ENCODE measurements around the gene DEFB124.
"Not testable (repeated sequence)": the region's sequence is repeated elsewhere in the genome, so short reads cannot be mapped to it uniquely, and the experiment has no call there.

Gene DEFB124

DNA sequence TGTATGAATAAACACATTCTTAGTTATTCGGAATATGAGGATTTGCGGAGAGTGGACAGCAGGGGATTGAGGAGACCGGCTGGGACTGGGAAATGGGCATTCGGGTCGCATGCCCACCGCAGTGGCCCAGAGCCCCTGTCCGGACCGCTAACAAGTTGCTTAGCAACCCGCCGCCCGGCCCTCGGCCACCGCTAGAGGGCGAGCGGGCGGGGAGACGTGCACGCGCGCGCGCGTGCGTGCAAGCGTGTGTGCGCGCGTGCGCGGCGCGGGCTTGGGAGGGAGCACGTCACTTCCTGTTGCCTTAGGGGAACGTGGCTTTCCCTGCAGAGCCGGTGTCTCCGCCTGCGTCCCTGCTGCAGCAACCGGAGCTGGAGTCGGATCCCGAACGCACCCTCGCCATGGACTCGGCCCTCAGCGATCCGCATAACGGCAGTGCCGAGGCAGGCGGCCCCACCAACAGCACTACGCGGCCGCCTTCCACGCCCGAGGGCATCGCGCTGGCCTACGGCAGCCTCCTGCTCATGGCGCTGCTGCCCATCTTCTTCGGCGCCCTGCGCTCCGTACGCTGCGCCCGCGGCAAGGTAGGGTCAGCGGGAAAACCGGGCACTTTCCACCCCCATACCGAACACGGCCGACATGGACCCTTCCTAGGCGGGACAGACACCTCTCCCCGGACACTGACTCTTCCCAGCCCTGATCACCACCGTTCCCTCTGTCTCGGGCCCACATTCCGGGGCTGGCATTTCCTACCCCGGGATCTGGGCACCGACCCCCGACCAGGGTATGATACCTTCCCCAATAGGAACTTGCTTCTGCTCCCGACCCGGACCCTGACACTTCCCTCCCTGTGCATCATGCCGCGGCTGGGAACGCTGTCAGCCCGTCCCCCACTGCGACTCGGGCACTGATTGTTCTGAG lies 39.5 kb upstream of the DEFB124 start, which contains the start of gene HM13 (continued):
- TF ChIP-seq ZNF302 (tag by site-specific recombination; IDR thresholded peaks at IDR 0.05; ENCODE audit: low read depth): no peak

DNA sequence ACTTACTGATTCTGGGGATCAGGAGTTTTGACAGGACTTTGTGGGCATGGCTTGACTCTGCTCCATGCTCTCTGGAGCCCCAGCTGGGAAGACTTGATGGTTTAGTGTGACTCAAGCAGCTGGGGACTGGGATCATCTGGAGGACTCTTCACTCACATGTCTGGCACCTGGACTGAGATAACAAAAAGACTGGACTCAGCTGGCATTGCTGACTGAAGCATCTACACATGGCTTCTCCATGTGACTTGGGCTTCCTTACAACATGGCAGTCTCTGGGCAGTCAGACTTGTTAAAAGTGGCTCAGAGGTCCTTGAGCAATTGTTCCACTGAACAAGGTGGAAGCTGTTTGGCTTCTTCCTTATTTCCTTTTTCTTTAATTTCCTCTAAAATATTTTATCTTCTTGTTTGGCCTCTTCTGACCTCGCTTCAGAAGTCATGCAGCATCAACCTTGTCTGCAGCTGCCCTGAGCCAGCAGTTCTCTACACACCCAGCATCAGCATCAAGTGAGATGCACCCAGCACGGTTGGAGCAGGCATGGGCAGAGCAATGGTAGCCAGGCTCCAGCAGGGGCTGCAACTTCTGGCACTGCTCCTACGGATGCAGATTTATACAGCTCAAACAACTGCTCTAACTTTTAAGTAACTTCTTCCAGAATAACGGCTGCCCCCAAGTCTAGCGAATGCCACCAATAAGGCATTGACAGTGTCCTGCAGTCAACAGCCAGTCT lies 33.8 kb upstream of the DEFB124 start:
- H3K9me3 ChIP-seq (ENCODE audit: control insufficient read depth, insufficient read depth, low read depth, low read length): no peaks in the 10 kb centered on the region
- no peak overlapping the region for H3K27ac ChIP-seq (ENCODE audit: extremely low read depth, low read depth, low read length)
- H3K36me3 ChIP-seq (ENCODE audit: control insufficient read depth in 2 of 2, insufficient read depth in 1 of 2, low read length in 2 of 2): no peaks in the 10 kb centered on the region
- CTCF ChIA-PET: interaction anchor here (0.6 kb wide), 1 partner anchor 23 kb away, joined by 3 read pairs; no protein-coding TSS in a partner anchor
- H3K4me3 ChIP-seq (ENCODE audit: low read depth, low read length): no peak overlapping the region
- no peaks in the 10 kb centered on the region for H3K4me1 ChIP-seq (ENCODE audit: control insufficient read depth, insufficient read depth, low read length)
- POLR2A ChIA-PET: interaction anchor here (0.6 kb wide), 1 partner anchor 267 kb away, joined by 3 read pairs; no protein-coding TSS in a partner anchor
- TF ChIP-seq, protein P1, sequence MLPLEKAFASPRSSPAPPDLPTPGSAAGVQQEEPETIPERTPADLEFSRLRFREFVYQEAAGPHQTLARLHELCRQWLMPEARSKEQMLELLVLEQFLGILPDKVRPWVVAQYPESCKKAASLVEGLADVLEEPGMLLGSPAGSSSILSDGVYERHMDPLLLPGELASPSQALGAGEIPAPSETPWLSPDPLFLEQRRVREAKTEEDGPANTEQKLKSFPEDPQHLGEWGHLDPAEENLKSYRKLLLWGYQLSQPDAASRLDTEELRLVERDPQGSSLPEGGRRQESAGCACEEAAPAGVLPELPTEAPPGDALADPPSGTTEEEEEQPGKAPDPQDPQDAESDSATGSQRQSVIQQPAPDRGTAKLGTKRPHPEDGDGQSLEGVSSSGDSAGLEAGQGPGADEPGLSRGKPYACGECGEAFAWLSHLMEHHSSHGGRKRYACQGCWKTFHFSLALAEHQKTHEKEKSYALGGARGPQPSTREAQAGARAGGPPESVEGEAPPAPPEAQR (tag by site-specific recombination; IDR thresholded peaks at IDR 0.05): no peak

DNA sequence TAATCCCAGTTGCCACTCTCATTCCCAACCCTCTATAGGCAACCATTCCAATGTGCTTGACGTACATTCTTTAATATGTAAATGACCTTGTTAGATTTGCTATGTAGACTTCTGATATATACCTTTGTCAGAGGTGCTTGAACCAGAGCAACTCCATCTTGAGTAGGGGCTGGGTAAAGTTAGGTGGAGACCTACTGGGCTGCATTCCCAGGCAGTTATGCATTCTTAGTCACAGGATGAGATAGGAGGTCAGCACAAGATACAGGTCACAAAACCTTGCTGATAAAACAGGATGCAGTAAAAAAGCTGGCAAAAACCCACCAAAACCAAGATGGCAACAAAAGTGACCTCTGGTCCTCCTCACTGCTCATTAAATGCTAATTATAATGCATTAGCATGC lies 31.0 kb upstream of the DEFB124 start:
- TF ChIP-seq ZNF549 (tag by site-specific recombination; IDR thresholded peaks at IDR 0.05) (no peak), SP7 (tag by site-specific recombination; IDR thresholded peaks at IDR 0.05) (no peak), BCL11B (tag by site-specific recombination; IDR thresholded peaks at IDR 0.05; ENCODE audit: low read depth) (no peak), ZNF184 (tag by site-specific recombination; IDR thresholded peaks at IDR 0.05) (no peak), ZNF426 (tag by site-specific recombination; IDR thresholded peaks at IDR 0.05) (no peak), ZNF48 (tag by site-specific recombination; IDR thresholded peaks at IDR 0.05) (no peak)
- TF ChIP-seq, protein P2, sequence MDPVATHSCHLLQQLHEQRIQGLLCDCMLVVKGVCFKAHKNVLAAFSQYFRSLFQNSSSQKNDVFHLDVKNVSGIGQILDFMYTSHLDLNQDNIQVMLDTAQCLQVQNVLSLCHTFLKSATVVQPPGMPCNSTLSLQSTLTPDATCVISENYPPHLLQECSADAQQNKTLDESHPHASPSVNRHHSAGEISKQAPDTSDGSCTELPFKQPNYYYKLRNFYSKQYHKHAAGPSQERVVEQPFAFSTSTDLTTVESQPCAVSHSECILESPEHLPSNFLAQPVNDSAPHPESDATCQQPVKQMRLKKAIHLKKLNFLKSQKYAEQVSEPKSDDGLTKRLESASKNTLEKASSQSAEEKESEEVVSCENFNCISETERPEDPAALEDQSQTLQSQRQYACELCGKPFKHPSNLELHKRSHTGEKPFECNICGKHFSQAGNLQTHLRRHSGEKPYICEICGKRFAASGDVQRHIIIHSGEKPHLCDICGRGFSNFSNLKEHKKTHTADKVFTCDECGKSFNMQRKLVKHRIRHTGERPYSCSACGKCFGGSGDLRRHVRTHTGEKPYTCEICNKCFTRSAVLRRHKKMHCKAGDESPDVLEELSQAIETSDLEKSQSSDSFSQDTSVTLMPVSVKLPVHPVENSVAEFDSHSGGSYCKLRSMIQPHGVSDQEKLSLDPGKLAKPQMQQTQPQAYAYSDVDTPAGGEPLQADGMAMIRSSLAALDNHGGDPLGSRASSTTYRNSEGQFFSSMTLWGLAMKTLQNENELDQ (tag by site-specific recombination; IDR thresholded peaks at IDR 0.05; ENCODE audit: low read depth): no peak
- TF ChIP-seq, protein P3, sequence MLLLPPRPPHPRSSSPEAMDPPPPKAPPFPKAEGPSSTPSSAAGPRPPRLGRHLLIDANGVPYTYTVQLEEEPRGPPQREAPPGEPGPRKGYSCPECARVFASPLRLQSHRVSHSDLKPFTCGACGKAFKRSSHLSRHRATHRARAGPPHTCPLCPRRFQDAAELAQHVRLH (tag by site-specific recombination; IDR thresholded peaks at IDR 0.05): no peak
- ChIA-PET CTCF (interaction anchor here (0.6 kb wide), 1 partner anchor 45 kb away, joined by 3 read pairs; no protein-coding TSS in a partner anchor), POLR2A (no interaction called here)
- Histone ChIP-seq H3K27ac (ENCODE audit: extremely low read depth, low read depth, low read length) (no peak overlapping the region), H3K9me3 (ENCODE audit: control insufficient read depth, insufficient read depth, low read depth, low read length) (no peaks in the 10 kb centered on the region), H3K4me3 (ENCODE audit: low read depth, low read length) (no peak overlapping the region), H3K4me1 (ENCODE audit: control insufficient read depth, insufficient read depth, low read length) (no peaks in the 10 kb centered on the region), H3K36me3 (ENCODE audit: control insufficient read depth in 2 of 2, insufficient read depth in 1 of 2, low read length in 2 of 2) (no peaks in the 10 kb centered on the region)

DNA sequence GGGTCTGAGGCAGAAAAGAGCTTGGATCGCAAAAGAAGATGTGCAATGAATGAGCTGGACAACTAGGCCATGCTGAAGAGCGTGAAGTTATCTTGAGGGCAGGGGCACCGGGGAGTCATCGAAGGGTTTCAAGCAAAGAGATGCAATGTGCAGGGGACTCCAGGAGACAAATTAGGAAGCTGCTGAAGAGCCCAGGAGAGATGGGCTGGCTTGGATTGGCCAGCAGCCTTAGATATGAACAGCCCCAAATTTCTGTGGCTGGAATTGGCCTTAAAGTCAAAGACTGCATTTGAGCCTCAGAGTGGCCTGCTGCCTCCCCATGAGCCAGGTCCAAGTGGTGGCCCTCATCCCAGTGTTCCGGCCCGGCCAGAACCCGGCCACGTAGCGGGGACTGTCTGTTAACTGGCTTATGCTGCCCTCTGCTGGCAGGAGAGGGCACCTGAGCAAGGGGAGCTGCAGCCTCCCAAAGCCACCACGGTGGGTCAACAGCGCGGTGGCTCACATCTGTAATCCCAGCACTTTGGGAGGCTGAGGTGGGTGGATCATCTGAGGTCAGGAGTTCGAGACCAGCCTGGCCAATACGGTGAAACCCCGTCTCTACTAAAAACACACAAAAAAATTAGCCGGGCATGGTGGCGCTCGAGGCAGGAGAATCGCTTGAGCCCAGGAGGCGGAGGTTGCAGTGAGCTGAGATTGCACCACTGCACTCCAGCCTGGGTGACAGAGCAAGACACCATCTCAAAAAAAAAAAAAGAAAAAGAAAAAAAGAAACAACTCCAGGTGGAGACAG lies 28.2 kb upstream of the DEFB124 start:
- not testable (repeated sequence) for H3K9me3 ChIP-seq (ENCODE audit: control insufficient read depth, insufficient read depth, low read depth, low read length); H3K36me3 ChIP-seq (ENCODE audit: control insufficient read depth in 2 of 2, insufficient read depth in 1 of 2, low read length in 2 of 2); H3K27ac ChIP-seq (ENCODE audit: extremely low read depth, low read depth, low read length); H3K4me3 ChIP-seq (ENCODE audit: low read depth, low read length); H3K4me1 ChIP-seq (ENCODE audit: control insufficient read depth, insufficient read depth, low read length)
- ChIA-PET POLR2A (interaction anchor here (0.5 to 0.9 kb wide), 4 partner anchors 10 to 43 kb away, joined by 3 to 5 read pairs (median 3); partner anchors contain the start of gene HM13), CTCF (interaction anchor here (0.6 to 4.3 kb wide), 46 partner anchors 9 to 243 kb away, joined by 3 to 123 read pairs (median 4); partner anchors contain the start of genes DEFB121, DEFB123, DEFB124 and HM13)
- TF ChIP-seq, protein P4, sequence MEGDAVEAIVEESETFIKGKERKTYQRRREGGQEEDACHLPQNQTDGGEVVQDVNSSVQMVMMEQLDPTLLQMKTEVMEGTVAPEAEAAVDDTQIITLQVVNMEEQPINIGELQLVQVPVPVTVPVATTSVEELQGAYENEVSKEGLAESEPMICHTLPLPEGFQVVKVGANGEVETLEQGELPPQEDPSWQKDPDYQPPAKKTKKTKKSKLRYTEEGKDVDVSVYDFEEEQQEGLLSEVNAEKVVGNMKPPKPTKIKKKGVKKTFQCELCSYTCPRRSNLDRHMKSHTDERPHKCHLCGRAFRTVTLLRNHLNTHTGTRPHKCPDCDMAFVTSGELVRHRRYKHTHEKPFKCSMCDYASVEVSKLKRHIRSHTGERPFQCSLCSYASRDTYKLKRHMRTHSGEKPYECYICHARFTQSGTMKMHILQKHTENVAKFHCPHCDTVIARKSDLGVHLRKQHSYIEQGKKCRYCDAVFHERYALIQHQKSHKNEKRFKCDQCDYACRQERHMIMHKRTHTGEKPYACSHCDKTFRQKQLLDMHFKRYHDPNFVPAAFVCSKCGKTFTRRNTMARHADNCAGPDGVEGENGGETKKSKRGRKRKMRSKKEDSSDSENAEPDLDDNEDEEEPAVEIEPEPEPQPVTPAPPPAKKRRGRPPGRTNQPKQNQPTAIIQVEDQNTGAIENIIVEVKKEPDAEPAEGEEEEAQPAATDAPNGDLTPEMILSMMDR (tag by site-specific recombination; IDR thresholded peaks at IDR 0.05): peak; percentile 98
- TF ChIP-seq, protein P5, sequence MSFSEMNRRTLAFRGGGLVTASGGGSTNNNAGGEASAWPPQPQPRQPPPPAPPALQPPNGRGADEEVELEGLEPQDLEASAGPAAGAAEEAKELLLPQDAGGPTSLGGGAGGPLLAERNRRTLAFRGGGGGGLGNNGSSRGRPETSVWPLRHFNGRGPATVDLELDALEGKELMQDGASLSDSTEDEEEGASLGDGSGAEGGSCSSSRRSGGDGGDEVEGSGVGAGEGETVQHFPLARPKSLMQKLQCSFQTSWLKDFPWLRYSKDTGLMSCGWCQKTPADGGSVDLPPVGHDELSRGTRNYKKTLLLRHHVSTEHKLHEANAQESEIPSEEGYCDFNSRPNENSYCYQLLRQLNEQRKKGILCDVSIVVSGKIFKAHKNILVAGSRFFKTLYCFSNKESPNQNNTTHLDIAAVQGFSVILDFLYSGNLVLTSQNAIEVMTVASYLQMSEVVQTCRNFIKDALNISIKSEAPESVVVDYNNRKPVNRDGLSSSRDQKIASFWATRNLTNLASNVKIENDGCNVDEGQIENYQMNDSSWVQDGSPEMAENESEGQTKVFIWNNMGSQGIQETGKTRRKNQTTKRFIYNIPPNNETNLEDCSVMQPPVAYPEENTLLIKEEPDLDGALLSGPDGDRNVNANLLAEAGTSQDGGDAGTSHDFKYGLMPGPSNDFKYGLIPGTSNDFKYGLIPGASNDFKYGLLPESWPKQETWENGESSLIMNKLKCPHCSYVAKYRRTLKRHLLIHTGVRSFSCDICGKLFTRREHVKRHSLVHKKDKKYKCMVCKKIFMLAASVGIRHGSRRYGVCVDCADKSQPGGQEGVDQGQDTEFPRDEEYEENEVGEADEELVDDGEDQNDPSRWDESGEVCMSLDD (tag by site-specific recombination; IDR thresholded peaks at IDR 0.05): 0 out of 2 replicates have a peak, but pooled peaks have one; percentile 25
- TF ChIP-seq ZBTB17 (tag by site-specific recombination; IDR thresholded peaks at IDR 0.05): peak; percentile 94
- TF ChIP-seq ZNF629 (tag by site-specific recombination; IDR thresholded peaks at IDR 0.05): peak; percentile 22; the same call in 1 of the 2 replicates
- peak; percentile 79; the same call in 1 of the 2 replicates for TF ChIP-seq ZNF785 (tag by site-specific recombination; IDR thresholded peaks at IDR 0.05)
